AG09309 (cell line): Measurements from ENCODE around the gene ZNF639.
A peak's percentile ranks its signal among the peaks of the same experiment; 100 is the strongest.

ENCODE experiments used
- DNase-seq: peaks from one replicate; pipeline ENCODE4 v3.0.0-alpha.2; 2010; ENCODE audit warnings: low read depth
- H3K4me3 ChIP-seq: 2 replicates; pipeline ENCODE4 v1.5.1; 2011; ENCODE audit warnings: mild to moderate bottlenecking, low read depth, low read length, moderate library complexity; ENCODE audit not compliant: control insufficient read depth
- CTCF ChIP-seq: IDR thresholded peaks from 2 replicates; pipeline ENCODE4 v1.5.1; 2011; ENCODE audit warnings: mild to moderate bottlenecking, low read depth, low read length, inconsistent platforms; ENCODE audit not compliant: insufficient read depth, control insufficient read depth; ENCODE audit errors: missing control alignments

ZNF639 gene

GRCh38 chr3:179318876-179319275 lies 4.0 kb upstream of the ZNF639 start:
- TF ChIP-seq CTCF, result no peak
- DNase-seq, result no peak
- H3K4me3 ChIP-seq, result no peak overlapping the region

GRCh38 chr3:179321668-179322285 lies 1.1 kb upstream of the ZNF639 start:
- peak; percentile 63 for TF ChIP-seq CTCF
- H3K4me3 ChIP-seq, result peak overlapping the region; percentile 98

GRCh38 chr3:179323197-179324110 lies 623 bp downstream of the ZNF639 start:
- H3K4me3 ChIP-seq, result peak overlapping the region; percentile 98
- no peak for DNase-seq
- peak; percentile 9 for TF ChIP-seq CTCF

More at GRCh38 chr3:179321668-179322285, 1.1 kb upstream of the ZNF639 start:
- DNase-seq, result no peak

GRCh38 chr3:179324270-179324754 lies 1.5 kb downstream of the ZNF639 start:
- H3K4me3 ChIP-seq, result peak overlapping the region; percentile 98
- no peak for DNase-seq
- no peak for TF ChIP-seq CTCF

- TF ChIP-seq CTCF, result no peak
- DNase-seq, result no peak
- no peak overlapping the region for H3K4me3 ChIP-seq
These were observed 7.6 kb downstream of the ZNF639 start for GRCh38 chr3:179330438-179330837.

- no peak for TF ChIP-seq CTCF
- H3K4me3 ChIP-seq, result no peak overlapping the region
- no peak for DNase-seq
These were observed 9.4 kb downstream of the ZNF639 start for GRCh38 chr3:179332240-179332639.
